OCI-M2 (cell line): ENCODE results near the gene KDM2B.

Experiments
- DNase-seq: peaks from one replicate; lab custom pipeline; 2025; ENCODE audit not compliant: unreplicated experiment; lab: John Stamatoyannopoulos, UW

Gene KDM2B

GRCh38 chr12:121580959-121581685 is at the start of gene KDM2B:
Gene KDM2B, minus strand, starts transcription at chr12:121581023. Its CDS starts 112 bp downstream, at chr12:121580911.
- no peak for DNase-seq

- DNase-seq = no peak
Observed at GRCh38 chr12:121628536-121628935, 47.7 kb upstream of the KDM2B start.

- DNase-seq = no peak
Observed at GRCh38 chr12:121628037-121628436, 47.2 kb upstream of the KDM2B start.

- no peak for DNase-seq
Observed at GRCh38 chr12:121626853-121627640, 46.2 kb upstream of the KDM2B start.

- peak; percentile 33 for DNase-seq
Observed at GRCh38 chr12:121626087-121626852, 45.4 kb upstream of the KDM2B start, which contains the start of gene ORAI1. Gene ORAI1, plus strand, starts transcription at chr12:121626530.

GRCh38 chr12:121620333-121620891 is 39.6 kb upstream of the KDM2B start:
- DNase-seq = no peak

GRCh38 chr12:121618659-121619233 is 37.9 kb upstream of the KDM2B start:
- no peak for DNase-seq

- no peak for DNase-seq
Observed at GRCh38 chr12:121614872-121615467, 34.1 kb upstream of the KDM2B start.

- no peak for DNase-seq
Observed at GRCh38 chr12:121613462-121613861, 32.6 kb upstream of the KDM2B start.

- DNase-seq = no peak
Observed at GRCh38 chr12:121611306-121611705, 30.5 kb upstream of the KDM2B start.

- no peak for DNase-seq
Observed at GRCh38 chr12:121610239-121611149, 29.7 kb upstream of the KDM2B start.

GRCh38 chr12:121608301-121608700 is 27.5 kb upstream of the KDM2B start:
- DNase-seq = no peak

GRCh38 chr12:121603581-121603980 is 22.8 kb upstream of the KDM2B start:
- no peak for DNase-seq

GRCh38 chr12:121602766-121603165 is 21.9 kb upstream of the KDM2B start:
- no peak for DNase-seq

GRCh38 chr12:121600702-121601336 is 20.0 kb upstream of the KDM2B start:
- no peak for DNase-seq

GRCh38 chr12:121596526-121596925 is 15.7 kb upstream of the KDM2B start:
- no peak for DNase-seq

- DNase-seq = no peak
Observed at GRCh38 chr12:121595520-121595919, 14.7 kb upstream of the KDM2B start.

GRCh38 chr12:121592320-121592719 is 11.5 kb upstream of the KDM2B start:
- DNase-seq = no peak
